ENCODE results near the gene PTK7.
"Not testable (repeated sequence)": the region's sequence is repeated elsewhere in the genome, so short reads cannot be mapped to it uniquely, and the experiment has no call there.

DNA sequence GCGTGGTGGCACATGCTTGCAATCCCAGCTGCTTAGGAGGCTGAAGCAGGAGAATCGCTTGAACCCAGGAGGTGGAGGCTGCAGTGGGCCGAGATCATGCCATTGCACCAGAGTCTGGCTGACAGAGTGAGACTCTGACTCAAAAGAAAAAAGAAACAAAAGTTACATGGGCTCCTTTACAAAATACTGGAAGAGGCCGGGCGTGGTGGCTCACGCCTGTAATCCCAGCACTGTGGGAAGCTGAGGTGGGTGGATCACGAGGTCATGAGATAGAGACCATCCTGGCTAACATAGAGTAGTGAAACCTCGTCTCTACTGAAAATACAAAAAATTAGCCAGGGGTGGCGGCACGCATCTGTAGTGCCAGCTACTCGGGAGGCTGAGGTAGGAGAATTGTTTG lies 63.9 kb downstream of the PTK7 start:
- TF ChIP-seq, protein P1, sequence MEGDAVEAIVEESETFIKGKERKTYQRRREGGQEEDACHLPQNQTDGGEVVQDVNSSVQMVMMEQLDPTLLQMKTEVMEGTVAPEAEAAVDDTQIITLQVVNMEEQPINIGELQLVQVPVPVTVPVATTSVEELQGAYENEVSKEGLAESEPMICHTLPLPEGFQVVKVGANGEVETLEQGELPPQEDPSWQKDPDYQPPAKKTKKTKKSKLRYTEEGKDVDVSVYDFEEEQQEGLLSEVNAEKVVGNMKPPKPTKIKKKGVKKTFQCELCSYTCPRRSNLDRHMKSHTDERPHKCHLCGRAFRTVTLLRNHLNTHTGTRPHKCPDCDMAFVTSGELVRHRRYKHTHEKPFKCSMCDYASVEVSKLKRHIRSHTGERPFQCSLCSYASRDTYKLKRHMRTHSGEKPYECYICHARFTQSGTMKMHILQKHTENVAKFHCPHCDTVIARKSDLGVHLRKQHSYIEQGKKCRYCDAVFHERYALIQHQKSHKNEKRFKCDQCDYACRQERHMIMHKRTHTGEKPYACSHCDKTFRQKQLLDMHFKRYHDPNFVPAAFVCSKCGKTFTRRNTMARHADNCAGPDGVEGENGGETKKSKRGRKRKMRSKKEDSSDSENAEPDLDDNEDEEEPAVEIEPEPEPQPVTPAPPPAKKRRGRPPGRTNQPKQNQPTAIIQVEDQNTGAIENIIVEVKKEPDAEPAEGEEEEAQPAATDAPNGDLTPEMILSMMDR (conservative IDR thresholded peaks at IDR 0.05; ENCODE audit: low read depth, low read length): not testable (repeated sequence)
- TF ChIP-seq EZH2phosphoT487 (IDR thresholded peaks at IDR 0.05; ENCODE audit: borderline replicate concordance, low read length); EZH2 (IDR thresholded peaks at IDR 0.05; ENCODE audit: low read length, unreplicated experiment): not testable (repeated sequence)
